Activated T-helper 2 cell treated with anti-CD3 and anti-CD28 coated beads, Interferon-gamma antibody, Interleukin-2, Interleukin-4, amounts not matched to agents 10 μg/mL and 5 μg/mL and 100 μg/mL, durations not matched to agents 14 hours and 24 hours and 36 hours (primary cell): ENCODE data around the gene PRKG1. TPM values are rescaled to one million over a fixed set of nuclear protein-coding genes. Genes with fewer than 3 reads are reported as not detected.

ENCODE experiments used
- DNase-seq: peaks from one replicate; pipeline ENCODE4 v3.0.0; 2021; ENCODE audit warnings: low spot score
- H3K27ac Mint-ChIP-seq: one replicate; pipeline ENCODE4 v1.8.0; 2021; ENCODE audit warnings: mixed read lengths
- H3K27me3 Mint-ChIP-seq: one replicate; pipeline ENCODE4 v1.8.0; 2021; ENCODE audit warnings: low read depth, mixed read lengths
- H3K36me3 Mint-ChIP-seq: one replicate; pipeline ENCODE4 v1.8.0; 2021; ENCODE audit warnings: low read depth, mixed read lengths
- H3K4me1 Mint-ChIP-seq: one replicate; pipeline ENCODE4 v1.8.0; 2021; ENCODE audit warnings: low read depth, mixed read lengths
- H3K4me3 Mint-ChIP-seq: one replicate; pipeline ENCODE4 v1.8.0; 2021; ENCODE audit warnings: low read depth, mild to moderate bottlenecking, moderate library complexity, mixed read lengths
- H3K9me3 Mint-ChIP-seq: one replicate; pipeline ENCODE4 v1.8.0; 2021; ENCODE audit warnings: mixed read lengths
- intact Hi-C: fragments of 100-400 bp; cut with micrococcal nuclease; formaldehyde crosslinking; loops from one replicate; pipeline ENCODE4 v1.15.1; 2023
- total RNA-seq: library from RNA; stranded (reverse); gene quantifications from 2 replicates; pipeline ENCODE4 v1.2.3, GENCODE V29; 2022

PRKG1 gene
- total RNA-seq, 1 donor from 2014 or later, result not detected

- Mint-ChIP-seq H3K9me3 (no peaks in the 10 kb centered on the region), H3K27ac (no peak overlapping the region), H3K4me3 (no peak overlapping the region), H3K27me3 (no peaks in the 10 kb centered on the region), H3K4me1 (peaks cover 4% of the 10 kb centered on the region), H3K36me3 (no peaks in the 10 kb centered on the region)
- intact Hi-C loops, result no loop called here
- no peak for DNase-seq
Measured at GRCh38 chr10:52074505-52075026, 1000.3 kb downstream of the PRKG1 start.

GRCh38 chr10:52077814-52078213 is 1003.5 kb downstream of the PRKG1 start:
- H3K27ac Mint-ChIP-seq, result no peak overlapping the region
- no peaks in the 10 kb centered on the region for H3K27me3 Mint-ChIP-seq
- H3K9me3 Mint-ChIP-seq, result no peaks in the 10 kb centered on the region
- intact Hi-C loops, result no loop called here
- H3K4me3 Mint-ChIP-seq, result no peak overlapping the region
- H3K4me1 Mint-ChIP-seq, result no peaks in the 10 kb centered on the region
- DNase-seq, result no peak
- no peaks in the 10 kb centered on the region for H3K36me3 Mint-ChIP-seq

- Mint-ChIP-seq H3K4me1 (no peaks in the 10 kb centered on the region), H3K4me3 (no peak overlapping the region), H3K9me3 (no peaks in the 10 kb centered on the region), H3K27ac (no peak overlapping the region), H3K36me3 (no peaks in the 10 kb centered on the region), H3K27me3 (no peaks in the 10 kb centered on the region)
- intact Hi-C loops, result no loop called here
- DNase-seq, result no peak
Measured at GRCh38 chr10:52078397-52078937, 1004.2 kb downstream of the PRKG1 start.

- H3K4me3 Mint-ChIP-seq, result no peak overlapping the region
- intact Hi-C loops, result no loop called here
- H3K9me3 Mint-ChIP-seq, result no peaks in the 10 kb centered on the region
- no peak for DNase-seq
- no peaks in the 10 kb centered on the region for H3K36me3 Mint-ChIP-seq
- H3K27ac Mint-ChIP-seq, result no peak overlapping the region
- no peaks in the 10 kb centered on the region for H3K4me1 Mint-ChIP-seq
- H3K27me3 Mint-ChIP-seq, result no peaks in the 10 kb centered on the region
Measured at GRCh38 chr10:52082307-52082706, 1008.0 kb downstream of the PRKG1 start.

- Mint-ChIP-seq H3K27ac (no peak overlapping the region), H3K4me1 (no peaks in the 10 kb centered on the region), H3K9me3 (no peaks in the 10 kb centered on the region), H3K27me3 (no peaks in the 10 kb centered on the region), H3K4me3 (no peak overlapping the region), H3K36me3 (no peaks in the 10 kb centered on the region)
- DNase-seq, result no peak
- intact Hi-C loops, result no loop called here
Measured at GRCh38 chr10:52083422-52083821, 1009.1 kb downstream of the PRKG1 start.

- no peaks in the 10 kb centered on the region for H3K36me3 Mint-ChIP-seq
- no peaks in the 10 kb centered on the region for H3K27me3 Mint-ChIP-seq
- H3K9me3 Mint-ChIP-seq, result no peaks in the 10 kb centered on the region
- H3K4me3 Mint-ChIP-seq, result no peak overlapping the region
- H3K4me1 Mint-ChIP-seq, result no peaks in the 10 kb centered on the region
- no peak overlapping the region for H3K27ac Mint-ChIP-seq
- intact Hi-C loops, result no loop called here
- no peak for DNase-seq
Measured at GRCh38 chr10:52092390-52092789, 1018.1 kb downstream of the PRKG1 start.

GRCh38 chr10:52098130-52098529 is 1023.8 kb downstream of the PRKG1 start:
- Mint-ChIP-seq H3K27me3 (no peaks in the 10 kb centered on the region), H3K9me3 (no peaks in the 10 kb centered on the region), H3K27ac (no peak overlapping the region), H3K4me1 (no peaks in the 10 kb centered on the region), H3K4me3 (no peak overlapping the region), H3K36me3 (no peaks in the 10 kb centered on the region)
- DNase-seq, result no peak
- intact Hi-C loops, result no loop called here

GRCh38 chr10:52099026-52099600 is 1024.8 kb downstream of the PRKG1 start:
- Mint-ChIP-seq H3K4me3 (no peak overlapping the region), H3K4me1 (no peaks in the 10 kb centered on the region), H3K9me3 (no peaks in the 10 kb centered on the region), H3K27ac (no peak overlapping the region), H3K36me3 (no peaks in the 10 kb centered on the region), H3K27me3 (no peaks in the 10 kb centered on the region)
- intact Hi-C loops, result no loop called here
- DNase-seq, result no peak

- H3K9me3 Mint-ChIP-seq, result no peaks in the 10 kb centered on the region
- intact Hi-C loops, result no loop called here
- H3K4me1 Mint-ChIP-seq, result no peaks in the 10 kb centered on the region
- no peaks in the 10 kb centered on the region for H3K27me3 Mint-ChIP-seq
- no peak for DNase-seq
- H3K36me3 Mint-ChIP-seq, result no peaks in the 10 kb centered on the region
- no peak overlapping the region for H3K27ac Mint-ChIP-seq
- no peak overlapping the region for H3K4me3 Mint-ChIP-seq
Measured at GRCh38 chr10:52100011-52100547, 1025.8 kb downstream of the PRKG1 start.

- Mint-ChIP-seq H3K9me3 (no peaks in the 10 kb centered on the region), H3K27ac (no peak overlapping the region), H3K27me3 (no peaks in the 10 kb centered on the region), H3K36me3 (no peaks in the 10 kb centered on the region), H3K4me3 (no peak overlapping the region), H3K4me1 (no peaks in the 10 kb centered on the region)
- intact Hi-C loops, result no loop called here
- no peak for DNase-seq
Measured at GRCh38 chr10:52105301-52105700, 1031.0 kb downstream of the PRKG1 start.

GRCh38 chr10:52106011-52106410 is 1031.7 kb downstream of the PRKG1 start:
- Mint-ChIP-seq H3K9me3 (no peaks in the 10 kb centered on the region), H3K27ac (no peak overlapping the region), H3K4me1 (no peaks in the 10 kb centered on the region), H3K27me3 (no peaks in the 10 kb centered on the region), H3K36me3 (no peaks in the 10 kb centered on the region), H3K4me3 (no peak overlapping the region)
- DNase-seq, result no peak
- intact Hi-C loops, result no loop called here

GRCh38 chr10:52106899-52107298 is 1032.6 kb downstream of the PRKG1 start:
- Mint-ChIP-seq H3K27me3 (no peaks in the 10 kb centered on the region), H3K4me3 (no peak overlapping the region), H3K27ac (no peak overlapping the region), H3K9me3 (no peaks in the 10 kb centered on the region), H3K4me1 (no peaks in the 10 kb centered on the region), H3K36me3 (no peaks in the 10 kb centered on the region)
- intact Hi-C loops, result no loop called here
- DNase-seq, result no peak

- DNase-seq, result no peak
- Mint-ChIP-seq H3K27ac (no peak overlapping the region), H3K36me3 (no peaks in the 10 kb centered on the region), H3K27me3 (no peaks in the 10 kb centered on the region), H3K9me3 (no peaks in the 10 kb centered on the region), H3K4me3 (no peak overlapping the region), H3K4me1 (no peaks in the 10 kb centered on the region)
- intact Hi-C loops, result no loop called here
Measured at GRCh38 chr10:52108236-52108635, 1033.9 kb downstream of the PRKG1 start.
